Measurements from ENCODE around the gene COL23A1. TPM values are rescaled to one million over a fixed set of nuclear protein-coding genes. Genes with fewer than 3 reads are reported as not detected.

Gene COL23A1
- total RNA-seq, 1 experiment from 2014 or later, result 0.18 TPM

- no peak for DNase-seq
- Histone ChIP-seq H3K36me3 (ENCODE audit: control insufficient read depth, insufficient read depth, low read length) (no peaks in the 10 kb centered on the region), H3K4me1 (no peaks in the 10 kb centered on the region), H3K9me3 (no peaks in the 10 kb centered on the region), H3K27me3 (replicated peaks; ENCODE audit: control insufficient read depth, insufficient read depth, low read length) (no peaks in the 10 kb centered on the region), H3K4me3 (ENCODE audit: low read depth, low read length) (no peak overlapping the region)
- Mint-ChIP-seq H3K4me3 (ENCODE audit: unreplicated experiment) (no peak overlapping the region), H3K27me3 (ENCODE audit: insufficient read depth, unreplicated experiment) (peaks cover 4% of the 10 kb centered on the region), H3K36me3 (ENCODE audit: insufficient read depth, unreplicated experiment) (no peaks in the 10 kb centered on the region), H3K9me3 (ENCODE audit: unreplicated experiment) (peaks cover 13% of the 10 kb centered on the region), H3K27ac (ENCODE audit: unreplicated experiment) (no peak overlapping the region), H3K4me1 (ENCODE audit: low read depth, unreplicated experiment) (no peaks in the 10 kb centered on the region)
- intact Hi-C loops (cut with micrococcal nuclease; ENCODE audit: unreplicated experiment), result no loop called here
- CTCF ChIA-PET, result no interaction called here
- POLR2A ChIA-PET, result no interaction called here
- BruUV-seq (replicated peaks), result no TSS peak
- no peak for TF ChIP-seq CTCF (IDR thresholded peaks at IDR 0.05; ENCODE audit: insufficient read depth in 1 of 2, low read depth in 1 of 2, low read length in 1 of 2, severe bottlenecking in 1 of 2, unreplicated experiment in 1 of 2)
These were observed 185.2 kb downstream of the COL23A1 start for GRCh38 chr5:178404987-178405386.

- Histone ChIP-seq H3K9me3 (no peaks in the 10 kb centered on the region), H3K4me3 (ENCODE audit: low read depth, low read length) (no peak overlapping the region), H3K4me1 (no peaks in the 10 kb centered on the region), H3K27me3 (replicated peaks; ENCODE audit: control insufficient read depth, insufficient read depth, low read length) (no peaks in the 10 kb centered on the region), H3K36me3 (ENCODE audit: control insufficient read depth, insufficient read depth, low read length) (no peaks in the 10 kb centered on the region)
- DNase-seq, result no peak
- no peaks in the 10 kb centered on the region for H3K4me1 Mint-ChIP-seq (ENCODE audit: low read depth, unreplicated experiment)
- no TSS peak for BruUV-seq (replicated peaks)
- peaks cover 4% of the 10 kb centered on the region for H3K27me3 Mint-ChIP-seq (ENCODE audit: insufficient read depth, unreplicated experiment)
- intact Hi-C loops (cut with micrococcal nuclease; ENCODE audit: unreplicated experiment), result no loop called here
- H3K9me3 Mint-ChIP-seq (ENCODE audit: unreplicated experiment), result peaks cover 13% of the 10 kb centered on the region
- ChIA-PET POLR2A (no interaction called here), CTCF (no interaction called here)
- H3K36me3 Mint-ChIP-seq (ENCODE audit: insufficient read depth, unreplicated experiment), result no peaks in the 10 kb centered on the region
- no peak for TF ChIP-seq CTCF (IDR thresholded peaks at IDR 0.05; ENCODE audit: insufficient read depth in 1 of 2, low read depth in 1 of 2, low read length in 1 of 2, severe bottlenecking in 1 of 2, unreplicated experiment in 1 of 2)
- no peak overlapping the region for H3K4me3 Mint-ChIP-seq (ENCODE audit: unreplicated experiment)
- no peak overlapping the region for H3K27ac Mint-ChIP-seq (ENCODE audit: unreplicated experiment)
These were observed 186.1 kb downstream of the COL23A1 start for GRCh38 chr5:178403956-178404600.

GRCh38 chr5:178403351-178403750 is 186.8 kb downstream of the COL23A1 start:
- Histone ChIP-seq H3K9me3 (no peaks in the 10 kb centered on the region), H3K27me3 (replicated peaks; ENCODE audit: control insufficient read depth, insufficient read depth, low read length) (no peaks in the 10 kb centered on the region), H3K4me1 (no peaks in the 10 kb centered on the region), H3K36me3 (ENCODE audit: control insufficient read depth, insufficient read depth, low read length) (no peaks in the 10 kb centered on the region), H3K4me3 (ENCODE audit: low read depth, low read length) (no peak overlapping the region)
- intact Hi-C loops (cut with micrococcal nuclease; ENCODE audit: unreplicated experiment), result no loop called here
- H3K4me3 Mint-ChIP-seq (ENCODE audit: unreplicated experiment), result no peak overlapping the region
- BruUV-seq (replicated peaks), result no TSS peak
- H3K27ac Mint-ChIP-seq (ENCODE audit: unreplicated experiment), result no peak overlapping the region
- H3K36me3 Mint-ChIP-seq (ENCODE audit: insufficient read depth, unreplicated experiment), result no peaks in the 10 kb centered on the region
- ChIA-PET POLR2A (no interaction called here), CTCF (no interaction called here)
- H3K27me3 Mint-ChIP-seq (ENCODE audit: insufficient read depth, unreplicated experiment), result peaks cover 4% of the 10 kb centered on the region
- no peak for DNase-seq
- no peak for TF ChIP-seq CTCF (IDR thresholded peaks at IDR 0.05; ENCODE audit: insufficient read depth in 1 of 2, low read depth in 1 of 2, low read length in 1 of 2, severe bottlenecking in 1 of 2, unreplicated experiment in 1 of 2)
- peaks cover 13% of the 10 kb centered on the region for H3K9me3 Mint-ChIP-seq (ENCODE audit: unreplicated experiment)
- no peaks in the 10 kb centered on the region for H3K4me1 Mint-ChIP-seq (ENCODE audit: low read depth, unreplicated experiment)

All from Caco-2 (cell line).